HT-29 (cell line): ENCODE measurements around the gene F10. TPM values are rescaled to one million over a fixed set of nuclear protein-coding genes. Genes with fewer than 3 reads are reported as not detected.

Experiments used
- DNase-seq: peaks from one replicate; pipeline ENCODE4 v3.0.0-alpha.2; 2015; ENCODE audit warnings: low spot score
- total RNA-seq: library from RNA; depleted of rRNA; stranded (reverse); fragments of >200 nt; shearing (Covaris generic); gene quantifications from 2 replicates; pipeline ENCODE4 v1.2.3, GENCODE V29; 2014

The F10 gene
- total RNA-seq, 1 experiment from 2014 or later, result not detected

DNA sequence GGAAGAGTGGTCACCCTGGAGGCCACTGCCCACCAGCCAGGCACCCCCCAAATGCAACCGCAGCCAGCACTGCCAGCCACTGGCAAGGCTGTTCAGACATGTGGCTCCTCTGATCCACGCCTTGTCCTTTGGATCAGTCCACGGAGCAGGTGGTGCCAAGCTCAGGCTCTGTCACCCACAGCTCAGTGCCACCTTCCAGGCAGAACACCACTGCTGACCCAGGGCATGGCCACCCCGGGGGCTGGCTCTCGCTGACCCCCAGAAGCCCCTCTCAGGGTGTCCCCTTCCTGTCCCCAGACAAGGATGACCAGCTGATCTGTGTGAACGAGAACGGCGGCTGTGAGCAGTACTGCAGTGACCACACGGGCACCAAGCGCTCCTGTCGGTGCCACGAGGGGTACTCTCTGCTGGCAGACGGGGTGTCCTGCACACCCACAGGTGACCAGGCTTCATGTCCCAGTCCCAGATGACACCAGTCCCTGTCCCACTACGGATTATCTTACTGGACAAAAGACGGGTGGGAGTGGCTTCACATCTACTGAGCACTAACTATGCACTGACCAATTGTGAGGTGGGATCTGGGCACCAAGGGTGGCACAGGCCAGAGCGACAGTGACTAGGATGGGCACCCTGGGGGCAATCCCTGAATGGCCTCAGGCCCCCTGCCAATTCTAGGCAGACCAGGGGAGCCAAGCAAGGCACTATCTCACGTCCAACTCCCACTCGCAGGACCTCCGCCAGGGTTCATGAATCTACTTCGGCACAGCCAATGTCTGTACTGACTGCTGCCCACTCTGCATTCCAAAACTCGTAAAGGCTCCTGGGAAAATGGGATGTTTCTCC, 7.0 kb upstream of the F10 start:
- no peak for DNase-seq

DNA sequence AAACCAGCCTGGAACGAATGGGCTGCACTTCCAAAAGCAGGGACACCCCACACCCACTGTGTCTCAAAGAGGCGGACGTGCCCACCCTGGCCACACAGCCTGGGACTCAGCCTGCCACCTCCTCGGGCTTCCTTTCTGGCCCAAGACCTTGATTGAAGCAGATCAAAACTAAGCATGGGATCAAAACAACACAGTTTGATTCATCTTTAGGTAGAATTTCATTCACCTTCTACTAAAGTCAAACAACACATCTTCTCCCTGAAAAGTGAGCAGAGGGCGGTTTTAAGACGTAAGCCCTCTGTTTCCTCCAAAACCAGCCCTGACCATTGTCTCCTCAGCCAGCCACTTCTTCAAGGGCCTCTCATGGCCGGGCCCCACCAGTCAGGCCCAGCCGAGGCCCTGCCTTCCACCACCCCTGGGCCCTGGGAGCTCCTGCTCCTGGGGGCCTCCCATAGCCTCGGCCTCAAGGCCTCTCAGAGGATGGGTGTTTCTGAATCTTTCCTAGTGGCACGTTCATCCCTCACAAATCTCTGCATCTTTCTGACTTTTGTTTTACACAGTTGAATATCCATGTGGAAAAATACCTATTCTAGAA, 6.3 kb upstream of the F10 start:
- no peak for DNase-seq

DNA sequence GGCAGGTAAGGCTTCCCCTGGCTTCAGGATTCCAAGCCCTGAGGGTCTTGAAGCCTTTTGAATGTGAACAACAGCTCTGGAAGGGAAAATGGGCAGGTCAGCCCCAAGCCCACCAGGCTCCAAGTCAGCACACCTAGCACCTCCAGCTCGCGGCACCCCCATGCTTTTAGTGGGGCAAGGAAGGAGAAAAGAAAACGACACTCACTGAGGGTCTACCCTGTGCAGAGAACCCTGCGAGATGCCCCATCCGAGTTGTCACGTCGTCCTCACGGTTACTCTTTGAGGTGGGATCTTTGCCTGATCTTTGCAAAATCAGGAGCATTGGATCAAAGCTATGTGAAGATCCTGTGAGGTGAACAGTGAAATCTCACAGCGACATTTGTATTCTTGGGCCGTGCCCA, 5.7 kb upstream of the F10 start:
- no peak for DNase-seq

DNA sequence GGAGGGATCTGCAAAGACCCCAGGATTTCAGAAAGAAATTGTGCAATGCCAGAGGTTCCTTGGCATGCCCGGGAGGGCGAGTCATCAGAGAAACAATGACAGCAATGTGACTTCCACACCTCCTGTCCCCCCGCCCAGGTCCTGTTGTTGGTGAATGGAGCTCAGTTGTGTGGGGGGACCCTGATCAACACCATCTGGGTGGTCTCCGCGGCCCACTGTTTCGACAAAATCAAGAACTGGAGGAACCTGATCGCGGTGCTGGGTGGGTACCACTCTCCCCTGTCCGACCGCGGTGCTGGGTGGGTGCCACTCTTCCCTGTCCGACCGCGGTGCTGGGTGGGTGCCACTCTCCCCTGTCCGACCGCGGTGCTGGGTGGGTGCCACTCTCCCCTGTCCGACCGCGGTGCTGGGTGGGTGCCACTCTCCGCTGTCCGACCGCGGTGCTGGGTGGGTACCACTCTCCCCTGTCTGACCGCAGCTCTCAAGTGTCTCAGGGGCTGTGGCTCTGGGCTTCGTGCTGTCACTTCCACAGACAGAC, 5.2 kb upstream of the F10 start:
- no peak for DNase-seq

DNA sequence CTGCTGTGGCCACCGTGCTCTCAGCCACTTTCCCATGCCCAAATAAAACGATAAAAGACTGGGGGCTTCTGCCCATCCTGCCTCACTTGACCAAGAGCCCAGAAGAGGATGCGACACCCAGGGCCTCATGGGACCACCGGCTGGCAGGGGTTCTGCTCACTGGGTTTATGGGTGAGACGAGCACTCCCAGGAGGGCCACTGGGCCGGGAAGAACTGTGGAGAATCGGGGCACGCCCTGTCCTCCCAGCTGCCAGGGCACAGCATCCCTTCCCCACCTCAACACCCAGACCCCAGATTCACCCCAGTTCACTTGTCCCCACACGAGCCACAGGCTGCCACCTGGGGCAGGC, 4.7 kb upstream of the F10 start:
- no peak for DNase-seq

DNA sequence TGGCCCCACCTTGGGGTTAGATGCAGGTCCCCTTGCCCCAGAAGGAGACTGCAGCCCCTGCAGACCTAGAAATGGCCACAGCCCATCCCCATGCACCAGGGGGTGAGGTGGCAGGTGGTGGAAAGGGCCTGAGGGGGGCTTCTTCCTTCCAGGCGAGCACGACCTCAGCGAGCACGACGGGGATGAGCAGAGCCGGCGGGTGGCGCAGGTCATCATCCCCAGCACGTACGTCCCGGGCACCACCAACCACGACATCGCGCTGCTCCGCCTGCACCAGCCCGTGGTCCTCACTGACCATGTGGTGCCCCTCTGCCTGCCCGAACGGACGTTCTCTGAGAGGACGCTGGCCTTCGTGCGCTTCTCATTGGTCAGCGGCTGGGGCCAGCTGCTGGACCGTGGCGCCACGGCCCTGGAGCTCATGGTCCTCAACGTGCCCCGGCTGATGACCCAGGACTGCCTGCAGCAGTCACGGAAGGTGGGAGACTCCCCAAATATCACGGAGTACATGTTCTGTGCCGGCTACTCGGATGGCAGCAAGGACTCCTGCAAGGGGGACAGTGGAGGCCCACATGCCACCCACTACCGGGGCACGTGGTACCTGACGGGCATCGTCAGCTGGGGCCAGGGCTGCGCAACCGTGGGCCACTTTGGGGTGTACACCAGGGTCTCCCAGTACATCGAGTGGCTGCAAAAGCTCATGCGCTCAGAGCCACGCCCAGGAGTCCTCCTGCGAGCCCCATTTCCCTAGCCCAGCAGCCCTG, 4.2 kb upstream of the F10 start:
- DNase-seq, result no peak

DNA sequence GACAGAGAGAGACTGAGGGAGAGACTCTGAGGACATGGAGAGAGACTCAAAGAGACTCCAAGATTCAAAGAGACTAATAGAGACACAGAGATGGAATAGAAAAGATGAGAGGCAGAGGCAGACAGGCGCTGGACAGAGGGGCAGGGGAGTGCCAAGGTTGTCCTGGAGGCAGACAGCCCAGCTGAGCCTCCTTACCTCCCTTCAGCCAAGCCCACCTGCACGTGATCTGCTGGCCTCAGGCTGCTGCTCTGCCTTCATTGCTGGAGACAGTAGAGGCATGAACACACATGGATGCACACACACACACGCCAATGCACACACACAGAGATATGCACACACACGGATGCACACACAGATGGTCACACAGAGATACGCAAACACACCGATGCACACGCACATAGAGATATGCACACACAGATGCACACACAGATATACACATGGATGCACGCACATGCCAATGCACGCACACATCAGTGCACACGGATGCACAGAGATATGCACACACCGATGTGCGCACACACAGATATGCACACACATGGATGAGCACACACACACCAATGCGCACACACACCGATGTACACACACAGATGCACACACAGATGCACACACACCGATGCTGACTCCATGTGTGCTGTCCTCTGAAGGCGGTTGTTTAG, 3.3 kb upstream of the F10 start:
- DNase-seq, result no peak

DNA sequence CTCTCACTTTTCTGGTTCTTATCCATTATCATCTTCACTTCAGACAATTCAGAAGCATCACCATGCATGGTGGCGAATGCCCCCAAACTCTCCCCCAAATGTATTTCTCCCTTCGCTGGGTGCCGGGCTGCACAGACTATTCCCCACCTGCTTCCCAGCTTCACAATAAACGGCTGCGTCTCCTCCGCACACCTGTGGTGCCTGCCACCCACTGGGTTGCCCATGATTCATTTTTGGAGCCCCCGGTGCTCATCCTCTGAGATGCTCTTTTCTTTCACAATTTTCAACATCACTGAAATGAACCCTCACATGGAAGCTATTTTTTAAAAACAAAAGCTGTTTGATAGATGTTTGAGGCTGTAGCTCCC, 2.8 kb upstream of the F10 start:
- no peak for DNase-seq

DNA sequence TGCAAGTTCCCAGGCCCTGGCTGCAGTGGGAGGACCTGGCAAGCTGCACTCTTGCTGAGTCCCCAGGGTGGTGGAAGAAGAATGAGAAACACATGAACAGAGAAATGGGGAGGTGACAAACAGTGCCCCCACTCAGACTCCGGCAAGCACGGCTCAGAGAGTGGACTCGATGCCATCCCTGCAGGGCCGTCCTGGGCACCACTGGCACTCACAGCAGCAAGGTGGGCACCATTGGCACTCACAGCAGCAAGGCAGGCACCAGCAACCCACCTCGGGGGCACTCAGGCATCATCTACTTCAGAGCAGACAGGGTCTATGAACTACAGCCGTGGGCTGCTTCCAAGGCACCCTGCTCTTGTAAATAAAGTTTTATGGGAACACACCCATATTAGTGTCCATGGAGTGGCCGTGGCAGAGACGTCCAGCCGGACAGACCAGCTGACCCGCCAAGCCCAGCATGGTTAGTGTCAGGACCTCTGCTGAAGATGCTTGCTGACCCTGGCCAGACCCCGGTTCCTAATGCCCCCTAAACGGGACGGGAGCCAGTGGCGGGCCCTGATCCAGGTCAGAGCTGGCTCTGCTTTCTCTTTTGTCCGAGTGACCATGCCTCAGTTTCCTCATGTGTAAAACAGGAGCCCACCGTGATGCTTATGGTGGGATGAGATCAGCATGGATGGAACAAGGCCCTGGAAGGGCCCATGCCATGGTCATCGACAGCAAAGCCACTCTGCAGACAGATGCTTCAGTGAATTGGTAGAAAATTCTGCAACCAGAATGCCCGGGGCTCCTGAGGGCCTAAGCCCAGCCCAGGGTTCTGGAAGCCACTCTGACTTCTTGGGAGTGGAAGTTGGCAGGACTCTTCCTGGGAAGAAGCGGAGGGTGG, 2.1 kb upstream of the F10 start:
- DNase-seq, result no peak

DNA sequence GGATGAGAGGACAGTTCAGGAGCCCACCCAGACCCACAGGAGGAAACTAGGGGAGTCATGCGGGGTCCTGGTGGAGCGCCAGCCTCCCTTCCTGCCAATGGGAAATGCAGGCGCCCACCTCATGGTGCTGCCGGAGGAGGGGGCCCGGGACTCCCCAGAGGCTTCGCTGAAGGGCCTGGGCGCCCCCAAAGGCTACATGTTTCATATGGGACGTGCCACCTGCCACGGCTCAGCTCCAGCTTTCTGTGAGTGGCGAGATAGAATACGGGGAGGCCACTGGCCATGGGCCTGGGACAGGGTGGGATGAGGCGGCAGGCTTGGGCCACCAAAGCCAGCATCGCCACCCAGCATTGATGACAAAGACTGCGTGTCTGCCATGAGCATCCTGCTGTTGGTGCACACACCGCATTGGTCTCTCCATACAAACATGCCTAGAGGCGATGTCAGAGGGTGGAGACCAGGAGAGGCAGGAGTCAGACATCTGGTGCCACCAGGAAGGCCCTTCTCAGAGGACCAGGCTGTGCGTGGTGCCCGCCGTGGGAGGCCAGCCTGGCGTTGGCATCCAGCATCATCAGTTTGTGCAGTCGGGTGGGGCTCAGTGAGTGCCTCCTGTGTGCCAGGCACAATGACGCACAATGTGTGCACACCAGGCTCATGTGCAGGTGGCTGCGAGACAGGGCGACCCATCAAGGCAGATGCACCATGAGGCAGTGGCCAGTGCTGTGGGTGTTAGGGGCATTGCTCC, 1.2 kb upstream of the F10 start:
- no peak for DNase-seq

DNA sequence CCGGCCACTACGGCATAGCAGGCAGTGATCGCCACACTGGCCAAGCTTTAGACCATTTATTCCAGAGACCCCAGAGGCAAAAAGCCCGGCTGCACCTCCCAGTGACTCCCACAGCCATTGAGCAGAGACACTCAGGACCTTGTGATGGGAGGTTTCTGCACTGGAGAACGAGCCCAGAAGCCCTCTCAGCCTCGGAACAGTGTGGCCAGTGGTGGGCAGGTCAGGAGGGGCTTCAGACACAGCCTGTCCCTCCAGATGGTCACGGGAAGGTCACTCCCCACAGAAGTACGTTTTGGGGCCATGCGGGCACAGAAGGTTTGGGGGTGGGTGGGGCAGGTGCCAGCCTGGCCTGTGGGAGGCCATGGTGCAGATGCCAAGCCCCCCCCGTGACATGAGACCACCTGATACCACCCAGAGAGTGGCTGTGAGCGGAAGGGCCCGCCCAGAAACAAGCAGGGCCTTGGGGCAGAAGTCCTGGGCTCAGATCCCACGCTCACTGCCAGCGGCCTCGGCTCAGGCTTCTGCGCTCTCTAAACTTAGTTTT, 599 bp upstream of the F10 start:
- DNase-seq, result no peak

DNA sequence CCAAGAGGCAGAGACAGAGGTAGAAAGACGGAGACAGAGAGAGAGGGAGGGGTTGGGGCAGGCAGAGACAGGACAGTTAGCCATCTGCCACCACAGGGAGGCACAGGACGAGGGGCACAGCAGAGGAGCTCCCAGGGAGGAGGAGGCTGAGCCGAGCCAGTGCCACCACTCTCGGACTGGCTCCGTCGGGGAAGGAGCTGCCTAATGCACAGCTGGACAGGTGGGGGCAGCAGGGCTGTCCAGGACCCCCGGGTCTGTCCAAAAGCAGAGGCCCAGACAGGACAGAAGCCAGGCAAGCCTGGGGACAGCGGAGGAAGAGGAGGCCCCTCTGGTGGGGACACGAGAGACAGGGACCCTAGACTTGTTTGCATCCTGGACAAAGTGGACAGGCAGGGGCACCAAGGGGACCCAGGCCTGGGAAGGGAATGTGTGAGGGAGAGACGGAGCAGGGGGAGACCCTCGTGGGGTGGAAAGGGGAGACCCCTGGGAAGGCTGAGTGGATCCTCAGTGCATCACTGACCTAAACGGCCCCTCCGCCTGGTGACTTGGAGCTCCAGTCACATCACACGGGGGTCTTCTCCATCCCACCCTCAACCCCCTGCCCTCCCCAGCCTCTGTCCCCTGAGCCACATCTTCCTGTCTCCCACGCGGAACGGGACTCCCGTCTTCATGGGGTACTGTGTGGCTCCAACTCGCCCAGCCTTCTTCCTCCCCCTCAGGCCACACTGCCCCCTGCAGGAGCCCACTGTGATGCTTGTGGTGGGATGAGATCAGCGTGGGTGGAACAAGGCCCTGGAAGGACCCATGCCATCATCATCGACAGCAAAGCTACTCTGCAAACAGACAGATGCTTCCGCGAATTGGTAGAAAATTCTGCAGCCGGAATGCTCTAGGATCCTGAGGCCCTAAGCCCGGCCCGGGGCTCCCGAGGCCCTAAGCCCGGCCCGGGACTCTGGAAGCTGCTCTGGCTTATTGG, 915 bp downstream of the F10 start:
- no peak for DNase-seq

DNA sequence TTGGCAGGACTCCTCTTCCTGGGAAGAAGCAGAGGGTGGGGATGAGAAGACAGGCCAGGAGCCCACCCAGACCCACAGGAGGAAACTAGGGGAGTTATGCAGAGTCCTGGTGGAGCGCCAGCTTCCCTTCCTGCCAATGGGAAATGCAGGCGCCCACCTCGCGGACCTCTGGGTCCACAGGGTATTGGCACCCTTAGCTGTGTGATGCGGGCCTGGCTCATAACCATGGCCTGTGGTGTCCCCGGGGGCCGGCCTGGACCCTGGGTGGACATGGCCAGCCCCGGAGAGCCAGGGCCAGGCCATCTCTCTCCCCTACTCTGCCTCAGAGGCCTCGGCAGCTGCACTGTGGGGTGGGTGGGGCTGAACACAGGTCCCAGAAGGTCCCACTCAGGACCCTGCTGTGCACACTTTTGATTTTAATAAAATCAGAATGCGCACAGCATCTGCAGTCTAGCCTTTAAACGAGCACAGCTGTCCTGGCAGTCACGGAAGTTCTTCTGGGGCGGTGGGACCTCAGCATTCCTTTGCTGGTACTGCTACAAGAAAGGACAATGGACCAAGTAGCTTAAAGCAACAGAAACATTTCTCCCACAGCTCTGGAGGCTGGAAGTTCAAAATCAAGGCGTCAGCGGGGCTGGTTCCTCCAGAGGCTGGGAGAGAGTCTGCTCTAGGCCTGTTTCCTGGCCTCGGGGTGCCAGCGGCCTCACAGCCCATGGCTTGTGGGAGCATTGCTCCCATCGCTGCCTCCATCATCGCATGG, 1.8 kb downstream of the F10 start:
- DNase-seq, result no peak

DNA sequence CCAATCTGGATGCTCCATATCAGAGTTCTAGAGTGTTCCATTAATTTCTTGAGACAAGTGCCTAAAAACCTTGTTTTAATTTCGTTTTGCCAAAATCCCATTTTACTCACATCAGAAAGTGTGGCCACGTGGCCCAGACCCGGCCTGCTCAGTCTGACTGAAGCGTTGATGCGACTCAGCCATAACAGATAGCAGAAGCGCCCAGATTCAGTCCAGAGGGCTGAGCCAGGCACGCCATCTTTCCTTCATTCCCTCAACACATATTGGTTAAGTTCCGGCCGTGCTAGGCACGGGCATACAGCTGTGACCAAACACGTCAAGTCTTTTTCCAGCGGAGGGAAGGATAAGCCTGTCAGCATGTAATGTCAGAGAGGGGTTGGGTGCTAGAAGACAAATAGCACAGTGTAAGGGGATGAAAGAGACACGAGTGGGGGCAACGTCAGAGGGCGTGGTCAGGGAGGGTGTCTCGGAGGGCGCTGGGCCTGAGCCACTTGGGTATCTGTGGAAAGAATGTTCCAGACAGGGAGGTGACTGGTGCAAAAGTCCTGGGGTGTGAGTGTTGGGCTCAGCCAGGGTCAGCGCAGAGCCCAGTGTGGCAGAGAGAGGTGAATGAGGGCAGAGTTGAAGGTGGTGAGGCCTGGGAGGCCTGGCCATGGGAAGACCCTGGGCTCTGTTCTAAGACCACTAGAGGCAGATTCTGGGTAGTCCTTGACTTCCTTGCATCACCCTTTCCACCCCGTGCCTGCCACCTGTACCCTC, 3.1 kb downstream of the F10 start:
- DNase-seq, result no peak

DNA sequence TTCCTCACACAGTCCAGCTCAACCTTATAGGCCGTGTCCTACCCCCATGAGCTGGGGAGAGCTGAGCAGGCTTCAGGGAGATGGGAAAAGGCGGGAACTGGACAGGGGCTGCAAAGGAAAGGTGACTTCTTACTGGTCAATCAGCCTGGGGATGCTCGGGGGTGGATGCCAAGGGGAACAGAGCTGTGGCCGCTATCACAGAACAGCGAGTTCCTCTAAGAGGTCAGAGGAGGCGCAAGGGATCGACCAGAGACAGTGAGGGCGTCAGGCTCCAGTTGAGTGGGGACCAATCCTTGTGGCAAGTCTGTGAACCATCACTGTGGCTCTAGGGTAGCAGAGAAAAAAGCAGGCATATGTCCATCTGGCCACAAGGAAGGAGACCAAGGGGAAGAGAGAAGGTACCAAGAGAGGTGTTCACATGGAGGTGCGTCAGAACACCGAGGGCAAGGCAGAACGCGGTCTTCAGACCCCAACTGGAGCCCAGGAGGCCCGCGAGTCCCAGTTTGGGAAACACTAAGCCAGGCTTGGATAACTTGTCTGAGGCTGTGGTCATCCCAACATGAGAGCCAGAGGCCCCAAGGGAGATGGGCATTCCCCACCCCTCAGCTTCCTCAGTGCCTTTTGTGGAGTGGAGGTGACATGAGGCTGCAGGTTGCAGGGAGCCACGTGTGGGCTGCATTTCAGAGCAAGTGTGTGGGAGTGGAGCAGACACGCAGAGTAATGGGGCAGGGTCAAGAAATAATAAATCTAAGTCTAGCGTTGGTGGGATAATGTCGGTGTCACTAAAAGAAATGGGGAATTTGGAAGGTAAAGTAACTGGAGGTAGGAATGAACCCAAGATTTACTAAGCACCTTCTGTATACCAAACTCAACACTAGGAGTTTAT, 3.9 kb downstream of the F10 start:
- no peak for DNase-seq

DNA sequence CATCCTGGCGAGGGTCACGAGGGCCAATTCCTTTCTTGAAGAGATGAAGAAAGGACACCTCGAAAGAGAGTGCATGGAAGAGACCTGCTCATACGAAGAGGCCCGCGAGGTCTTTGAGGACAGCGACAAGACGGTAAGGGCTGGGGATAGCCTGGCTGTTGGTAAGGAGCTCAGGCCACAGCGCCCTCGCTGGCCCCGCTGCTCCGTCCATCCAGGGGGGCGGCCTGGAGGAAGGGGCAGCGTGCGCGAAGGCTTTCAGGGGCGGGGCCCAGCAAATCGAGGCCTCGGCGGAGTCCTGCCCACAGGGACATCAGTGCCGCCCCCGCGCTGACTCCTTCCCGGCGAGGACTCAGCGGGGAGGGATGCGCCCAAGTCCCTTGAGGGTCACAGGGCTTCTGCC, 6.9 kb downstream of the F10 start:
- DNase-seq, result no peak
